PC-3 (cell line): Measurements from ENCODE around the gene NANOS3. TPM values are rescaled to one million over a fixed set of nuclear protein-coding genes. Genes with fewer than 3 reads are reported as not detected.

Experiments
- ATAC-seq: fragments of 200-7000 bp; cut with Tn5 transposase; 2 replicates; pipeline ENCODE4 v1.9.1; 2020; ENCODE audit warnings: mild to moderate bottlenecking, moderate library complexity
- BruUV-seq: library from RNA; stranded (reverse); fragments of 400-500 nt; replicated peaks from 2 replicates; lab custom pipeline; 2021; lab: Mats Ljungman, UMichigan
- CTCF ChIA-PET: fragments of 300-600 bp; sonication (Branson Sonifier 250); formaldehyde crosslinking; loops from one replicate; lab custom pipeline; 2022; ENCODE audit warnings: antibody characterized with exemption; lab: Charles Lee
- POLR2A ChIA-PET: fragments of 300-600 bp; sonication (Branson Sonifier 250); formaldehyde crosslinking; loops from one replicate; lab custom pipeline; 2022; ENCODE audit warnings: antibody characterized with exemption; ENCODE audit not compliant: unreplicated experiment; lab: Charles Lee
- DNase-seq: peaks from one replicate; pipeline ENCODE4 v3.0.0-alpha.2; 2015
- H2AFZ ChIP-seq: fragments of 300-600 bp; sonication (generic); 2 replicates; pipeline ENCODE4 v1.6.0; 2016; ENCODE audit warnings: antibody characterized with exemption, low read length
- H3F3A ChIP-seq: fragments of 300-600 bp; sonication (generic); one replicate; pipeline ENCODE4 v1.6.0; 2017; ENCODE audit warnings: antibody characterized with exemption, low read length, control low read depth, mild to moderate bottlenecking; ENCODE audit not compliant: unreplicated experiment
- H3K27ac ChIP-seq: fragments of 300-600 bp; sonication (generic); 2 replicates; pipeline ENCODE4 v1.5.1; 2016; ENCODE audit warnings: mild to moderate bottlenecking, low read length
- H3K27me3 ChIP-seq: fragments of 300-600 bp; sonication (generic); 2 replicates; pipeline ENCODE4 v1.6.1; 2016; ENCODE audit warnings: low read length, mixed read lengths
- H3K36me3 ChIP-seq: fragments of 300-600 bp; sonication (generic); 2 replicates; pipeline ENCODE4 v1.6.1; 2016; ENCODE audit warnings: low read depth, mixed run types, low read length, mixed read lengths
- H3K4me1 ChIP-seq: fragments of 300-600 bp; sonication (generic); 2 replicates; pipeline ENCODE4 v1.5.1; 2016; ENCODE audit warnings: low read length; ENCODE audit not compliant: insufficient read depth
- H3K4me2 ChIP-seq: fragments of 300-600 bp; sonication (generic); 2 replicates; pipeline ENCODE4 v1.6.0; 2016; ENCODE audit warnings: low read length
- H3K4me3 ChIP-seq: fragments of 300-600 bp; sonication (generic); 2 replicates; pipeline ENCODE4 v1.5.1; 2016; ENCODE audit warnings: mild to moderate bottlenecking, low read length, mixed read lengths
- H3K79me2 ChIP-seq: fragments of 300-600 bp; sonication (generic); 2 replicates; pipeline ENCODE4 v1.6.1; 2017; ENCODE audit warnings: low read length, mixed read lengths
- H3K9ac ChIP-seq: fragments of 300-600 bp; sonication (generic); 2 replicates; pipeline ENCODE4 v1.6.0; 2016; ENCODE audit warnings: mild to moderate bottlenecking, low read length
- H3K9me2 ChIP-seq: fragments of 300-600 bp; sonication (generic); replicated peaks from 2 replicates; pipeline ENCODE4 v1.6.1; 2016; ENCODE audit warnings: mixed run types, low read length, mixed read lengths
- H3K9me3 ChIP-seq: fragments of 300-600 bp; sonication (generic); 2 replicates; pipeline ENCODE4 v1.6.1; 2016; ENCODE audit warnings: low read length, mixed read lengths
- H4K20me1 ChIP-seq: fragments of 300-600 bp; sonication (generic); 2 replicates; pipeline ENCODE4 v1.6.1; 2016; ENCODE audit warnings: low read length, mixed read lengths
- EZH2 ChIP-seq: fragments of 300-600 bp; sonication (generic); IDR thresholded peaks from one replicate; pipeline ENCODE4 v1.6.1; 2017; ENCODE audit warnings: antibody characterized with exemption, mild to moderate bottlenecking, low read length; ENCODE audit not compliant: unreplicated experiment
- EZH2phosphoT487 ChIP-seq: fragments of 300-600 bp; sonication (generic); IDR thresholded peaks from 2 replicates; pipeline ENCODE4 v1.6.1; 2018; ENCODE audit warnings: mild to moderate bottlenecking, antibody characterized with exemption, low read length, borderline replicate concordance
- intact Hi-C: fragments of 100-400 bp; cut with micrococcal nuclease; formaldehyde crosslinking; loops from 2 replicates; pipeline ENCODE4 v1.9.0; 2023
- total RNA-seq: library from RNA; depleted of rRNA; stranded (reverse); fragments of >200 nt; gene quantifications from 2 replicates; pipeline ENCODE4 v1.2.3, GENCODE V29; 2014
- TF ChIP-seq, protein P1 (sequence below): fragments of 300-600 bp; sonication (generic); conservative IDR thresholded peaks from 2 replicates; pipeline ENCODE4 v1.5.1; 2017; ENCODE audit warnings: antibody characterized with exemption, low read depth, mild to moderate bottlenecking, low read length

Gene NANOS3
- total RNA-seq, 1 experiment from 2014 or later: 1.7 TPM

GRCh38 chr19:13913352-13913751, 36.4 kb downstream of the NANOS3 start:
- DNase-seq (no peak), ATAC-seq (no peak)
- Histone ChIP-seq H3K4me1 (no peaks in the 10 kb centered on the region), H3K79me2 (no peaks in the 10 kb centered on the region), H3K9ac (no peak overlapping the region), H3K27ac (no peak overlapping the region), H3K9me2 (no peaks in the 10 kb centered on the region), H3K27me3 (no peaks in the 10 kb centered on the region), H3F3A (no peaks in the 10 kb centered on the region), H3K4me2 (no peak overlapping the region), H3K36me3 (peaks cover 26% of the 10 kb centered on the region), H4K20me1 (no peaks in the 10 kb centered on the region), H2AFZ (no peak overlapping the region), H3K9me3 (no peaks in the 10 kb centered on the region), H3K4me3 (no peak overlapping the region)
- intact Hi-C loops: no loop called here
- ChIA-PET POLR2A (no interaction called here), CTCF (no interaction called here)
- TF ChIP-seq, protein P1, sequence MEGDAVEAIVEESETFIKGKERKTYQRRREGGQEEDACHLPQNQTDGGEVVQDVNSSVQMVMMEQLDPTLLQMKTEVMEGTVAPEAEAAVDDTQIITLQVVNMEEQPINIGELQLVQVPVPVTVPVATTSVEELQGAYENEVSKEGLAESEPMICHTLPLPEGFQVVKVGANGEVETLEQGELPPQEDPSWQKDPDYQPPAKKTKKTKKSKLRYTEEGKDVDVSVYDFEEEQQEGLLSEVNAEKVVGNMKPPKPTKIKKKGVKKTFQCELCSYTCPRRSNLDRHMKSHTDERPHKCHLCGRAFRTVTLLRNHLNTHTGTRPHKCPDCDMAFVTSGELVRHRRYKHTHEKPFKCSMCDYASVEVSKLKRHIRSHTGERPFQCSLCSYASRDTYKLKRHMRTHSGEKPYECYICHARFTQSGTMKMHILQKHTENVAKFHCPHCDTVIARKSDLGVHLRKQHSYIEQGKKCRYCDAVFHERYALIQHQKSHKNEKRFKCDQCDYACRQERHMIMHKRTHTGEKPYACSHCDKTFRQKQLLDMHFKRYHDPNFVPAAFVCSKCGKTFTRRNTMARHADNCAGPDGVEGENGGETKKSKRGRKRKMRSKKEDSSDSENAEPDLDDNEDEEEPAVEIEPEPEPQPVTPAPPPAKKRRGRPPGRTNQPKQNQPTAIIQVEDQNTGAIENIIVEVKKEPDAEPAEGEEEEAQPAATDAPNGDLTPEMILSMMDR: no peak
- TF ChIP-seq EZH2: no peak
- no peak for TF ChIP-seq EZH2phosphoT487
- BruUV-seq: no TSS peak

DNA sequence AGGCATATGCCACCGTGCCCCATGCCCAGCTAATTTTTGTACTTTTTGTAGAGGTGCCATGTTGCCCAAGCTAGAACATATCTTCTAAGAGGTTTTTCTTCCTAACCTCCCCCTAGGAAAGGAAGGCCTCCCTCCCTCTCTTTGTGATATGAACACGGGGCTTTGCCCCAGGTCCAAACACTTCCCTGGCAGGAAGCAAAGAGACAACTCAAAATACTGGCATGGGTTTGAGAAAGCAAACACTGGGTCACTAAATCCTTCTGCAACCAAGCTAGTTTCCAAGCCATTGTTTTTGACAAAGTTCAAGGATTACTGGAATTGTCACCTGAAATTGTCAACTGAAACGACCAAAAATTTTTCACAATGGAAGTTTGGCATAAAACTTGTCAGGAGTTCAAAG, 37.8 kb downstream of the NANOS3 start:
- Histone ChIP-seq H3K4me1 (no peaks in the 10 kb centered on the region), H4K20me1 (no peaks in the 10 kb centered on the region), H3K36me3 (peaks cover 37% of the 10 kb centered on the region), H3K9me2 (no peaks in the 10 kb centered on the region), H3K79me2 (no peaks in the 10 kb centered on the region), H3K27ac (no peak overlapping the region), H3K4me2 (no peak overlapping the region), H3K27me3 (no peaks in the 10 kb centered on the region), H2AFZ (no peak overlapping the region), H3K9me3 (no peaks in the 10 kb centered on the region), H3K4me3 (no peak overlapping the region), H3K9ac (no peak overlapping the region), H3F3A (no peaks in the 10 kb centered on the region)
- TF ChIP-seq EZH2phosphoT487 (no peak), EZH2 (no peak)
- TF ChIP-seq, protein P1: no peak
- CTCF ChIA-PET: interaction anchor here (0.7 kb wide), 1 partner anchor 127 kb away, joined by 9 read pairs; no protein-coding TSS in a partner anchor
- no peak for DNase-seq
- POLR2A ChIA-PET: no interaction called here
- no peak for ATAC-seq
- no TSS peak for BruUV-seq
- intact Hi-C loops: no loop called here

GRCh38 chr19:13917888-13918406, 41.0 kb downstream of the NANOS3 start:
- H3K27me3 ChIP-seq: no peaks in the 10 kb centered on the region
- no TSS peak for BruUV-seq
- H3K9me3 ChIP-seq: no peaks in the 10 kb centered on the region
- H3K4me2 ChIP-seq: no peak overlapping the region
- TF ChIP-seq EZH2 (no peak), EZH2phosphoT487 (no peak)
- TF ChIP-seq, protein P1: no peak
- no peaks in the 10 kb centered on the region for H3F3A ChIP-seq
- no peaks in the 10 kb centered on the region for H3K9me2 ChIP-seq
- DNase-seq: no peak
- intact Hi-C loops: no loop called here
- POLR2A ChIA-PET: no interaction called here
- H2AFZ ChIP-seq: no peak overlapping the region
- no peaks in the 10 kb centered on the region for H3K79me2 ChIP-seq
- H3K36me3 ChIP-seq: peaks cover 56% of the 10 kb centered on the region
- no peaks in the 10 kb centered on the region for H3K4me1 ChIP-seq
- no peak overlapping the region for H3K4me3 ChIP-seq
- CTCF ChIA-PET: no interaction called here
- no peak overlapping the region for H3K9ac ChIP-seq
- no peaks in the 10 kb centered on the region for H4K20me1 ChIP-seq
- ATAC-seq: no peak
- no peak overlapping the region for H3K27ac ChIP-seq
